ENCODE data around the gene TGFBR3.

DNA sequence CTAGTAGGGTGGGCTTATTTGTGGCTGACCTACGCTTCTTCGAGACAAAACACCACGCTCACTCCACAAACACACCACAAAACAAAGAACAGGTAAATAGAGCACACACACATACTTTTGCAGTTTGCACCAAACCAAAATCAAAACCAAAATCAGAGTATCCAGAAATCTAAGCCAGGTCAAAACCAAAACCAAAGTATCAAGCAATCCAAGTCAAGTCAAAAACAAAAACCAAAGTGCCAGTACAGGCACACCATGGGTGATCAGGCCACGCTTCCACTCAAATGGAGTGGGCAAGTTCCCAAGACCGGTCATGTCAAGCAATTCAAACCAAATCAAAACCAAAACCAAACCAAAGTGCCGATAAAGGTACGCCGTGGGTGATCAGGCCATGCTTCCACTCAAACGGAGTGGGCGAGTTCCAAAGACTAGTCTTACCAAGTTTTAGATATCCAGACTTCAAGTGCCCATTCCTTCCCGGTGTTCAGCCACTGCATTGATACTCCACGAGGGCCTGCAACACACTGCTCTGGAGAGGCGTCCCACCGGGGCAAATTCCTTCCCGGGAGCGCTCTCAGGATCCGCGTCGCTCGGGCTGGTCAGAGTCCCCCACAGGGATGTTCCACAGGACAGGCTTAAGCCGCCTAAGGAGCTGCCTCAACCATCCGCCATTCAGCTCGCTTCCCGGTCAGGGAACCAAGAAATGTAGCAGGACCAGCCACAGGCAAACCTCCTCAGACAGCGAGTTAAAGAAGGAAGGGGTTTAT lies 216.2 kb downstream of the TGFBR3 start:
- TF ChIP-seq, protein P1, sequence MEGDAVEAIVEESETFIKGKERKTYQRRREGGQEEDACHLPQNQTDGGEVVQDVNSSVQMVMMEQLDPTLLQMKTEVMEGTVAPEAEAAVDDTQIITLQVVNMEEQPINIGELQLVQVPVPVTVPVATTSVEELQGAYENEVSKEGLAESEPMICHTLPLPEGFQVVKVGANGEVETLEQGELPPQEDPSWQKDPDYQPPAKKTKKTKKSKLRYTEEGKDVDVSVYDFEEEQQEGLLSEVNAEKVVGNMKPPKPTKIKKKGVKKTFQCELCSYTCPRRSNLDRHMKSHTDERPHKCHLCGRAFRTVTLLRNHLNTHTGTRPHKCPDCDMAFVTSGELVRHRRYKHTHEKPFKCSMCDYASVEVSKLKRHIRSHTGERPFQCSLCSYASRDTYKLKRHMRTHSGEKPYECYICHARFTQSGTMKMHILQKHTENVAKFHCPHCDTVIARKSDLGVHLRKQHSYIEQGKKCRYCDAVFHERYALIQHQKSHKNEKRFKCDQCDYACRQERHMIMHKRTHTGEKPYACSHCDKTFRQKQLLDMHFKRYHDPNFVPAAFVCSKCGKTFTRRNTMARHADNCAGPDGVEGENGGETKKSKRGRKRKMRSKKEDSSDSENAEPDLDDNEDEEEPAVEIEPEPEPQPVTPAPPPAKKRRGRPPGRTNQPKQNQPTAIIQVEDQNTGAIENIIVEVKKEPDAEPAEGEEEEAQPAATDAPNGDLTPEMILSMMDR (IDR thresholded peaks at IDR 0.05), result no peak
- TF ChIP-seq, protein P2, sequence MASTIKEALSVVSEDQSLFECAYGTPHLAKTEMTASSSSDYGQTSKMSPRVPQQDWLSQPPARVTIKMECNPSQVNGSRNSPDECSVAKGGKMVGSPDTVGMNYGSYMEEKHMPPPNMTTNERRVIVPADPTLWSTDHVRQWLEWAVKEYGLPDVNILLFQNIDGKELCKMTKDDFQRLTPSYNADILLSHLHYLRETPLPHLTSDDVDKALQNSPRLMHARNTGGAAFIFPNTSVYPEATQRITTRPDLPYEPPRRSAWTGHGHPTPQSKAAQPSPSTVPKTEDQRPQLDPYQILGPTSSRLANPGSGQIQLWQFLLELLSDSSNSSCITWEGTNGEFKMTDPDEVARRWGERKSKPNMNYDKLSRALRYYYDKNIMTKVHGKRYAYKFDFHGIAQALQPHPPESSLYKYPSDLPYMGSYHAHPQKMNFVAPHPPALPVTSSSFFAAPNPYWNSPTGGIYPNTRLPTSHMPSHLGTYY (CRISPR knock-in tag; IDR thresholded peaks at IDR 0.05), result no peak
- TF ChIP-seq, protein P3, sequence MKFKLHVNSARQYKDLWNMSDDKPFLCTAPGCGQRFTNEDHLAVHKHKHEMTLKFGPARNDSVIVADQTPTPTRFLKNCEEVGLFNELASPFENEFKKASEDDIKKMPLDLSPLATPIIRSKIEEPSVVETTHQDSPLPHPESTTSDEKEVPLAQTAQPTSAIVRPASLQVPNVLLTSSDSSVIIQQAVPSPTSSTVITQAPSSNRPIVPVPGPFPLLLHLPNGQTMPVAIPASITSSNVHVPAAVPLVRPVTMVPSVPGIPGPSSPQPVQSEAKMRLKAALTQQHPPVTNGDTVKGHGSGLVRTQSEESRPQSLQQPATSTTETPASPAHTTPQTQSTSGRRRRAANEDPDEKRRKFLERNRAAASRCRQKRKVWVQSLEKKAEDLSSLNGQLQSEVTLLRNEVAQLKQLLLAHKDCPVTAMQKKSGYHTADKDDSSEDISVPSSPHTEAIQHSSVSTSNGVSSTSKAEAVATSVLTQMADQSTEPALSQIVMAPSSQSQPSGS (CRISPR knock-in tag; IDR thresholded peaks at IDR 0.05; ENCODE audit: borderline replicate concordance, low read depth), result no peak
- no peak for TF ChIP-seq JUN (CRISPR knock-in tag; IDR thresholded peaks at IDR 0.05)
- TF ChIP-seq ZNF671 (CRISPR knock-in tag; IDR thresholded peaks at IDR 0.05), result no peak
- TF ChIP-seq, protein P4, sequence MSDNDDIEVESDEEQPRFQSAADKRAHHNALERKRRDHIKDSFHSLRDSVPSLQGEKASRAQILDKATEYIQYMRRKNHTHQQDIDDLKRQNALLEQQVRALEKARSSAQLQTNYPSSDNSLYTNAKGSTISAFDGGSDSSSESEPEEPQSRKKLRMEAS (CRISPR knock-in tag; IDR thresholded peaks at IDR 0.05), result no peak
- no peak for TF ChIP-seq FOXP1 (CRISPR knock-in tag; IDR thresholded peaks at IDR 0.05; ENCODE audit: borderline replicate concordance)
